CD4-positive, alpha-beta T cell treated with Interleukin-10 for 1 hour (primary cell): ENCODE measurements around the gene SMAD5.

Experiments
- DNase-seq: peaks from one replicate; pipeline ENCODE4 v3.0.0-alpha.2; 2020

SMAD5 gene

GRCh38 chr5:136226401-136226800, 93.8 kb downstream of the SMAD5 start:
- no peak for DNase-seq

GRCh38 chr5:136228136-136228757, 95.6 kb downstream of the SMAD5 start:
- DNase-seq: no peak

GRCh38 chr5:136230176-136230575, 97.5 kb downstream of the SMAD5 start:
- no peak for DNase-seq

- no peak for DNase-seq
These were observed 99.7 kb downstream of the SMAD5 start for GRCh38 chr5:136232316-136232715.
